Left cardiac atrium (tissue), 4 donors: ENCODE measurements around the gene YBX3. TPM values are rescaled to one million over a fixed set of nuclear protein-coding genes. Genes with fewer than 3 reads are reported as not detected.

ENCODE experiments used
- ATAC-seq, 2 donors: fragments of 200-7000 bp; cut with Tn5 transposase; one replicate each; pipeline ENCODE4 v1.9.1; 2020; ENCODE audit warnings: mild to moderate bottlenecking in 2 of 2, moderate library complexity in 2 of 2
- DNase-seq: peaks from one replicate; pipeline ENCODE4 v3.0.0-alpha.2; 2020
- intact Hi-C, 2 donors: fragments of 100-400 bp; cut with DNase I; formaldehyde crosslinking; loops; one replicate each; pipeline versions ENCODE4 v1.14.1 to v1.15.1; 2022 to 2023
- total RNA-seq, 2 donors: library from RNA; stranded (reverse); fragmentation: NEBNext Ultra II Directional; extraction: Animal tissue kit (Norgen Biotek cat#: 25700); gene quantifications; one replicate each; pipeline ENCODE4 v1.2.1, GENCODE V29; 2021
- donor health status: DM: no; HTN: yes; CAD: no.
- donor health status: DM: no; HTN: yes; CAD: no; lungs with severe emphysema.
- donor health status: DM: yes; HTN: yes; CAD: no.
- donor health status: Dilated cardiomyopathy.

YBX3 gene
- total RNA-seq, 2 donors from 2014 or later: 660 to 956 TPM

GRCh38 chr12:10697862-10698261, 25.3 kb downstream of the YBX3 start:
- intact Hi-C loops: no loop called here
- DNase-seq (no peak), ATAC-seq (no peak)

- intact Hi-C loops: no loop called here
- DNase-seq (no peak), ATAC-seq (no peak)
Measured at GRCh38 chr12:10697156-10697555, 26.0 kb downstream of the YBX3 start.

- intact Hi-C loops: no loop called here
- no peak for DNase-seq
- no peak for ATAC-seq
Measured at GRCh38 chr12:10690906-10691305, 32.2 kb downstream of the YBX3 start.

GRCh38 chr12:10689146-10689545, 34.0 kb downstream of the YBX3 start:
- ATAC-seq: no peak
- intact Hi-C loops: no loop called here

GRCh38 chr12:10688042-10688441, 35.1 kb downstream of the YBX3 start:
- ATAC-seq: no peak
- intact Hi-C loops: no loop called here

More at GRCh38 chr12:10689146-10689545, 34.0 kb downstream of the YBX3 start:
- no peak for DNase-seq

GRCh38 chr12:10673659-10674384, 49.3 kb downstream of the YBX3 start, which contains the start of gene STYK1:
TSS of gene STYK1 (minus strand) at chr12:10674052. CDS start at chr12:10634618, 39,434 bp downstream.
- DNase-seq (peak; percentile 50), ATAC-seq (peak; percentile 69 to 76)
- intact Hi-C loops: no loop called here

More at GRCh38 chr12:10688042-10688441, 35.1 kb downstream of the YBX3 start:
- no peak for DNase-seq

DNA sequence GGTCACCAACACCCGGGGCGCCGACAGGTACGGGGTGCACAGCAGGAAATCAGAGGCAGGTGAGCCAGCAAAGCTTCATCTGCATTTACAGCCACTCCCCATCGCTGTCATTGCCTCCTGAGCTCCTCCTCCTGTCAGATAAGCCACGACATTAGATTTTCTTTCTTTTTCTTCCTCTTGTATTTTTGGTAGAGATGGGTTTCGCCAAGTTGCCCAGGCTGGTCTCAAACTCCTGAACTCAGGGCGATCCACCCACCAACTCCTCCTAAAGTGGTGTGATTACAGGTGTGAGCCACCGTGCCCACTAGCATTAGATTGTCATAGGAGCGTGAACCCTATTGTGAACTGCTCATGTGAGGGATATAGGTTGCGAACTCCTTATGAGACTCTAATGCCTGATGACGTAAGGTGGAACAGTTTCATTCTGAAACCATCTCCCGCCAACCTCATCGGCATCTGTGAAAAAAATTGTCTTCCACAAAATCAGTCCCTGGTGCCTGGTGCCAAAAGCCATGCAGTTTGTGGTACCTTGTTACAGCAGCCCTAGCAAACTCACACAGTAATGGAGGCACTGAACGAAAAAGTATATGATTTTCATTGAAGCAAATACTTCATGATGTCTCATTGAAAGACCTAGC, 50.8 kb downstream of the YBX3 start:
- intact Hi-C loops: no loop called here
- no peak for DNase-seq
- ATAC-seq: no peak

DNA sequence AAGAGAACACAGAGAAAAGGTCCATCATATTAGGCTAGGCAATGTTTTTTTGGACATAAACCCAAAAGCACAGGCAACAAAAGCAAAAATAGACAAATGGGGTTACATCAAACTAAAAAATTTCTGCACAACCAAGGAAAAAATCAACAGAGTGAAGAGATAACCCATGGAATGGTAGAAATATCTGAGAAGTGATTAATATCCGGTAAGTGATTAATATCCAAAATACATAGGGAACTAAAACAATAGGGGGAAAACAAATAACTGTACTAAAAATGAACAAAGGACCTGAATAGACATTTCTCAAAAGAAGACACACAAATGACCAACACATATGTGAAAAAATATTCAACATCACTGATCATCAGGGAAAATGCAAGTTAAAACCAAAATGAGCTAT, 53.6 kb downstream of the YBX3 start:
- ATAC-seq (no peak), DNase-seq (no peak)
- intact Hi-C loops: no loop called here

GRCh38 chr12:10668526-10668925, 54.6 kb downstream of the YBX3 start:
- no peak for ATAC-seq
- DNase-seq: no peak
- intact Hi-C loops: no loop called here

DNA sequence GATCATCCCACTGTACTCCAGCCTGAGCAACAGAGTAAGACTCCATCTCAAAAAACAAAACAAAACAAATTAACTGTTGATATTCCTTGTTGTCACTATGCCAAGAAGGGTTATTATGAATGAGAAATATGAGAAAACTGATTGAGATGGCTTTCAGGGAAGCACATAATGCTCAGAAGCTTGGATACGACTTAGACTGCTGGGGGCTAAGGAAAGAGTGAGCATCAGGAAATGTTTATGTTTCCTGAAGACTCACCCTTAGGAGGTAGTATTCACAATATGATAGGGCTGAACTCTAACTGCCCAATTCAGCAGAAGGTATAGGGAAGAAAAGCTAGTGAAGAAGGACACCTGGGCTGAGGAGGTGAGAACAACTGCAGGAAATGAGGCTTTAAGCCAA, 55.5 kb downstream of the YBX3 start:
- DNase-seq (no peak), ATAC-seq (no peak)
- intact Hi-C loops: no loop called here

DNA sequence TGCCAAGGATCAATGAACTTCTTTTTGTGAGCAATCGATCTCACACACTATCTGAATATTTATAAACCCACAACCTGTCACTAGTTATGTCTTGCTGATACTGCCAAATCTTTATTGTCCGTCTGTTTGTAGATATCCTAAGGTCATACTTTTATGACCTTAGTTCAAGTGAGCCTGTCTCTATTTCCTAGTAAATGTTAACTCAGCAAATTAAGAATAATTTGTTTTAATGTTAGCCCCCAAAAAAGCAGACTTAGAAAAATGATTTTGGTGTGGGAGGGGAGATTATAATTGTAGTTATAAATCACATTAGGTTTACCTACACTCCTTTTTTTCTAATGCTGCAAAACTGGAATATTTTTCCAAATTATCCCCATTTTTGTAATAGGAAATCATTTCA, 58.6 kb downstream of the YBX3 start:
- DNase-seq (no peak), ATAC-seq (no peak)
- intact Hi-C loops: no loop called here

- DNase-seq: no peak
- intact Hi-C loops: no loop called here
- ATAC-seq: no peak
Measured at GRCh38 chr12:10663869-10664268, 59.3 kb downstream of the YBX3 start.

DNA sequence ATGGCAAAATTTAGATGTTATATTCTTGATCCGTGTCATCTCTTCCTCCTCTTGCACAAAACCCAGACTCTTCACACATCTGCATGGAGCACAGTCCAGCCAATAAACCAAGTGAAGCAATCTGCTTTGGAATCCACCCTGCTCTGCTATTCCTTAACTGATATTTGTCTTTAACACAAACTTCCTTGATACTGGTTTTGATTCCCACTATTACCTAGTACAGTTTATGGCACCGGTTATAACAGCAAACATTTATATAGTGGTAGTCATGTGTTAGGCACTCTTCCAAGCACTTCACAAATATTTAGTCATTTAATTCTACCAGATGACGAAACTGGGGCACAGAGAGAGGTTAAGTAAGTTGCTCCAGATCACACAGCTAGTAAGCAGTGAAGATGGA, 61.8 kb downstream of the YBX3 start:
- ATAC-seq (no peak), DNase-seq (no peak)
- intact Hi-C loops: no loop called here

GRCh38 chr12:10654003-10654402, 69.1 kb downstream of the YBX3 start:
- intact Hi-C loops: no loop called here

GRCh38 chr12:10652192-10652591, 70.9 kb downstream of the YBX3 start:
- intact Hi-C loops: no loop called here
- DNase-seq: no peak
- peak in 1 of 2 donors; percentile 16 for ATAC-seq

More at GRCh38 chr12:10654003-10654402, 69.1 kb downstream of the YBX3 start:
- ATAC-seq (no peak), DNase-seq (no peak)

Other genes with a start within 250 kb of the YBX3 start
- under 1 TPM; 0.41 to 0.65 TPM for gene EIF2S3B, start 217.4 kb downstream of the YBX3 start, total RNA-seq
- 10 to 100 TPM; 13.6 to 18.4 TPM for gene MAGOHB, start 109.7 kb downstream of the YBX3 start, total RNA-seq
- under 1 TPM in 1 of 2 donors, not detected in 1; 0.12 TPM for gene STYK1, start 49.3 kb downstream of the YBX3 start, total RNA-seq
- not detected for gene TAS2R7, start 79.3 kb upstream of the YBX3 start, total RNA-seq
- under 1 TPM in 1 of 2 donors, not detected in 1; 0.26 TPM for gene TAS2R8, start 84.0 kb upstream of the YBX3 start, total RNA-seq
- not detected for gene TAS2R9, start 86.8 kb upstream of the YBX3 start, total RNA-seq
- under 1 TPM in 1 of 2 donors, not detected in 1; 0.55 TPM for gene TAS2R10, start 103.0 kb upstream of the YBX3 start, total RNA-seq
- 1 to 10 TPM in 1 of 2 donors, under 1 TPM in 1; 0.29 to 2.0 TPM for gene PRR4, start 126.2 kb upstream of the YBX3 start, total RNA-seq
- 1 to 10 TPM; 3.2 to 9.1 TPM for gene PRH1, start 160.9 kb upstream of the YBX3 start, total RNA-seq
- gene TAS2R13, start 186.2 kb upstream of the YBX3 start, total RNA-seq: under 1 TPM; 0.41 to 0.44 TPM
- not detected for gene PRH2, start 205.9 kb upstream of the YBX3 start, total RNA-seq
- gene TAS2R14, start 215.9 kb upstream of the YBX3 start, total RNA-seq: under 1 TPM; 0.88 to 0.94 TPM